GM18951 (cell line): Measurements from ENCODE around the gene FMNL3.
"Not testable (repeated sequence)": the region's sequence is repeated elsewhere in the genome, so short reads cannot be mapped to it uniquely, and the experiment has no call there.

ENCODE experiments used
- POLR2A ChIP-seq: IDR thresholded peaks from 4 replicates; pipeline ENCODE4 v1.6.1; 2011; ENCODE audit warnings: mild to moderate bottlenecking; ENCODE audit not compliant: insufficient read length, insufficient read depth; ENCODE audit errors: extremely low read depth
- in situ Hi-C: fragments of 300-500 bp; cut with MboI; formaldehyde crosslinking; loops from one replicate; pipeline ENCODE4 v1.12.0; 2022; ENCODE audit warnings: low sequenced_read_pairs, mixed read lengths, inconsistent platforms; ENCODE audit not compliant: unreplicated experiment

Gene FMNL3, protein sequence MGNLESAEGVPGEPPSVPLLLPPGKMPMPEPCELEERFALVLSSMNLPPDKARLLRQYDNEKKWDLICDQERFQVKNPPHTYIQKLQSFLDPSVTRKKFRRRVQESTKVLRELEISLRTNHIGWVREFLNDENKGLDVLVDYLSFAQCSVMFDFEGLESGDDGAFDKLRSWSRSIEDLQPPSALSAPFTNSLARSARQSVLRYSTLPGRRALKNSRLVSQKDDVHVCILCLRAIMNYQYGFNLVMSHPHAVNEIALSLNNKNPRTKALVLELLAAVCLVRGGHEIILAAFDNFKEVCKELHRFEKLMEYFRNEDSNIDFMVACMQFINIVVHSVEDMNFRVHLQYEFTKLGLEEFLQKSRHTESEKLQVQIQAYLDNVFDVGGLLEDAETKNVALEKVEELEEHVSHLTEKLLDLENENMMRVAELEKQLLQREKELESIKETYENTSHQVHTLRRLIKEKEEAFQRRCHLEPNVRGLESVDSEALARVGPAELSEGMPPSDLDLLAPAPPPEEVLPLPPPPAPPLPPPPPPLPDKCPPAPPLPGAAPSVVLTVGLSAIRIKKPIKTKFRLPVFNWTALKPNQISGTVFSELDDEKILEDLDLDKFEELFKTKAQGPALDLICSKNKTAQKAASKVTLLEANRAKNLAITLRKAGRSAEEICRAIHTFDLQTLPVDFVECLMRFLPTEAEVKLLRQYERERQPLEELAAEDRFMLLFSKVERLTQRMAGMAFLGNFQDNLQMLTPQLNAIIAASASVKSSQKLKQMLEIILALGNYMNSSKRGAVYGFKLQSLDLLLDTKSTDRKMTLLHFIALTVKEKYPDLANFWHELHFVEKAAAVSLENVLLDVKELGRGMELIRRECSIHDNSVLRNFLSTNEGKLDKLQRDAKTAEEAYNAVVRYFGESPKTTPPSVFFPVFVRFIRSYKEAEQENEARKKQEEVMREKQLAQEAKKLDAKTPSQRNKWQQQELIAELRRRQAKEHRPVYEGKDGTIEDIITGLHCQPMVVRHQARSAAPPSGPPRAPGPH

GRCh38 chr12:49707128-49707811 lies at the start of gene FMNL3:
FMNL3 (minus strand) TSS chr12:49707405; CDS start chr12:49707180, 225 bp downstream.
- peak; percentile 65 for TF ChIP-seq POLR2A
- in situ Hi-C loops = loop anchor here (5.0 kb wide), 1 partner anchor 55 kb away; no protein-coding TSS in a partner anchor

DNA sequence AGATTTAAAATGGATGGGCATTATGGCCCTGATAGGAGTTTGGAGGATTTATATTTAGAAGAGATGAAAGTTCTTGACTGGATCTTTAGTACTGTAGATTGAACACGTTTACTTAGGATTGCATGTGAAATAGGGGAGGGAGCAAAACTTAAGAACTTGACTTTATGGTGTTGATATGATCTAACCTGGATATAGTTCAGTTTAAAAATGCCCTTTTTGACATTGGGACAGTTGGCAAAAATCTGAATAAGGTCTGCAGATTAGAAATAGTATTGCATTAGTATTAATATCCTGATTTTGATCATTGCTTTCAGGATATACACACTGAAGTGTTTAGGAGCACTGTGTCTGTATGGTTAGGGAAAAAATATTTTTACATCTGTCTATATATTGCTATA lies 43.8 kb upstream of the FMNL3 start:
- no peak for TF ChIP-seq POLR2A
- in situ Hi-C loops = no loop called here

GRCh38 chr12:49750027-49750995 lies 43.1 kb upstream of the FMNL3 start:
- TF ChIP-seq POLR2A = no peak
- in situ Hi-C loops = no loop called here

DNA sequence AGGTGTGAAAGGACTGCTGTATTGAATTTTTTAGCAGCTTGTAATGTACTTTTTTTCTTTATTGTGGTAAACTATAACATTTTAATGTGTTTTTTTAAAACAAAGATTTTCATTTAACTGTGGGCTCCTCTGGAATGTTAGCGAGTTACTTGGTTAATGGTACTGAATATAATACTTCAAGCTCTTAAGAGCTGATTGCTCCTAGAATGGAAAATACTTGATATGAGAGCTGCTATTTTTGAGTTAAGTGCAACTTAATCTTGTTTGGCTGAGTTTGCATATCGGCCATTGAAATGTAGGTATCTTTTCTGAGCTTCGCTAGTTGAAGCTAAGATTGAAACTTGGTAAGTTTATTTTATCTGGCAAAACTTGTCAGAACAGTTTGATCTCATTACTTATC lies 41.6 kb upstream of the FMNL3 start:
- in situ Hi-C loops = no loop called here
- TF ChIP-seq POLR2A = no peak

GRCh38 chr12:49748306-49748705 lies 41.1 kb upstream of the FMNL3 start:
- TF ChIP-seq POLR2A = no peak

DNA sequence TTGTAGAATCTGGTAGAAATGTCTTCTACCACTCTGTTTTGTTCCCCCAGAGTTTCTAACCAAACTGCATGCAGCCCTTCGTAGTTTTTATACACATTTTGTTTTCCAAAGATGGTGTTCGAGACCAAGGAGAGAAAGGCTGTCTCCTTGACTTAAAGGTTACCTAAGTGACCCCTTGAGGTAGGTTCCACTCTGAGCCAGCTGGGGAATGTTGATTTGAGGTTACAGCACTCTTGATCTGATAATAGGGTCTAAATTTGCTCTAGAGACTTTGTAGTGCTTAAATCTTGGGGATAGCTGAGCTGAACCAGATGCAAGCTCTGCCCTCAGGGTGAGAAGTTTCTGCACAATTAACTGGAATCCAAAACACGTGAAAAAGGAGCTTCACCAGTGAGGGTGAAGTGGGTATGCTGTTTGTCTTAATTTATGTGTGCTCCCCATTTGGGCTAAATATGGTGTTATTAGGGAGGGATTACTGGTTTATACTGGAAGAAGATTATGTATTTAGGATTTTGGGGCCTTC lies 37.2 kb upstream of the FMNL3 start:
- in situ Hi-C loops = no loop called here
- no peak for TF ChIP-seq POLR2A

More at GRCh38 chr12:49748306-49748705, 41.1 kb upstream of the FMNL3 start:
- in situ Hi-C loops = no loop called here

DNA sequence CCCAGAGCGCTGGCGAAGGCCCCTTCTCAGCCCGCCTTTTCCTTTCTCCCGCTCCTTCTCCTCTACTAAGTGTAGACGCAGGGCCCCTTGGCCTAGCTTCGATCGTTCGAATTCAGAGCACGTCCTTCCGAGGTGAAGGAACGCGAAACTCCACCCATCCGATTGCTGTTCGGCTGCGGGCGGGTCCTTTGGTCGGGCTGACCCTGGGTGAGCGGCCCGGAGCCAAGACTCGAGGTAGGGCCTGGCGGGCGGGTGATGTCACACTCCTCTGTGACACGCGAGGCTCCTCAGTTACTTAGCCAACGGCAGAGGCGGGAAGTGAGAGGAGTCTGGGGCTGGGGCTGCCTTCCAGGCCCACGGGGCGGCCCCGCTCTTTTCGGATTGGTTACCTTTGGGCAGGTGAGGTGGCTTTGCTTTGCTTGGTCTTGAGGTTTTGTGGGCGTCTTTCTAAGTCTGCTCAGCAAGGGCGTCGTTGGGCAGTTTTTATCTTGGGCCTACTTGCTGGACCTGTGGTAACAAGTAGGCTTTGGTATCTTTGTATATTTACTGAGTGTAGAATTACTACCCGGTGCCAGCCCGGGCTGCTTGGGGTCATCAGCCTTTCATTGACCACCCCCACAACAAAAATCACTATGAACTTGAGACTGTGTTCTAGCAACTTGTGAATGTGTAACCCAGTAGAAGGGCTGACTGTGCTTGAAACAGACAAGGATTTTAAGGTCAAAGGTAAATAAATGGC lies 34.8 kb upstream of the FMNL3 start:
- in situ Hi-C loops = no loop called here
- TF ChIP-seq POLR2A = no peak

DNA sequence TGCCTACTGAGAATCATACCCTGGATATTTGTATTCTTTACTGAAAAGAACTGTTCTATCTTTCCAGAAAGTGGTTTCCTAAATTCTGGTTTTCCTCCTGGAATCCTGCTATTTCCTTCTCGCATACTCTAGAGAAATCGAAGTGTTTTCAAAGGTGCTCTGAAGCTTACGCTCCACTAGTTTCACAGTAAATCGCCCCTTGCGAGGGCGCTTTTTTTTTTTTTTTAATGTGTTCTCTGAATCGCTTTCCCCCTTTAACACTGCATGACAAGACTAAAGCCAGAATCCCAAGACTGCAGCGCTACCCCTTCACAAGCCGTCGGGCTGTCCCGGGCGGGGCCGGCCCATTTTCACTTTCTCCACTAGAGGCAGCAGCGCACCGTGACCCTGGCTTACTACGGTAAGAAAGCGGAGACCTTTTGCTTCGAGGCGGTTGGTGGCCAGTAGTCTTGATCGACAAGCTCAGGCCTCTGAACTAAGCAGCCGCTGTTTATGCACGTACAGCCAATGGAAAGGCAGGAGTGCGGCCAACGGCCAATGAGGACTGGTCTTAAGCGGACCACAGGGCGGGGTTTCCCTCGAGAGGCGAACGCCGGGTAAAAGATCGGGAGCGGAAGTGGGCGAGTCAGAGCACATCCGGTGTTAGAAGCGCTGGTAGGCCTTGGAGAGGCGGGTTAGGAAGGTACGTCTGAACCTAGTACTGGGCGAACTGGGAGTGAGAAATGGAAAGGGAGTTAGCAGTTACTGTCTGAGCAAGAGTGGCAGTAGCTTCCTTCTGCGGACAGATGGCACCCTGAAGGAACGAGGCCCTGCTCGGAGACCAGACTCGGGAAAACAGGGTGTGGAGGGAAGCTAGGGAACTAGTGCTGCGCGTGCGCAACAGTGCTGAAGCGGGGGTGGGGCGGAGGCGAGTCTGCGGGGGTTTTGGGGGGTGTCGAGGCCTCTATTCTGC lies 34.0 kb upstream of the FMNL3 start, which contains the start of gene TMBIM6:
Gene TMBIM6, plus strand, starts transcription at position 628 of the 952 bp plus-strand sequence. CDS start 10,937 bp downstream, outside the sequence.
- in situ Hi-C loops = no loop called here
- peak; percentile 97 for TF ChIP-seq POLR2A

DNA sequence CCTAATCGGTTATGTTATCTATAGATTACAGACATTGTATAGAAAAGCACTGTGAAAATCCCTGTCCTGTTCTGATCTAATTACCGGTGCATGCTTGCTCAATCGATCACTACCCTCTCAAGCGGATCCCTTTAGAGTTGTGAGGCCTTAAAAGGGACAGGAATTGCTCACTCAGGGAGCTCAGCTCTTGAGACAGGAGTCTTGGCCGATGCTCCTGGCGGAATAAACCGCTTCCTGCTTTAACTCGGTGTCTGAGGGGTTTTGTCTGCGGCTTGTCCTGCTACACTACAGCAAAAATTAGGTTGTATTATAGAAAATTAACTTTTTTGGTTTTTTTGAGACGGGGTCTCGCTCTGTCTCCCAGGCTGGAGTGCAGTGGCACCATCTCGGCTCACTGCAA lies 33.1 kb upstream of the FMNL3 start:
- in situ Hi-C loops = not testable (repeated sequence)

DNA sequence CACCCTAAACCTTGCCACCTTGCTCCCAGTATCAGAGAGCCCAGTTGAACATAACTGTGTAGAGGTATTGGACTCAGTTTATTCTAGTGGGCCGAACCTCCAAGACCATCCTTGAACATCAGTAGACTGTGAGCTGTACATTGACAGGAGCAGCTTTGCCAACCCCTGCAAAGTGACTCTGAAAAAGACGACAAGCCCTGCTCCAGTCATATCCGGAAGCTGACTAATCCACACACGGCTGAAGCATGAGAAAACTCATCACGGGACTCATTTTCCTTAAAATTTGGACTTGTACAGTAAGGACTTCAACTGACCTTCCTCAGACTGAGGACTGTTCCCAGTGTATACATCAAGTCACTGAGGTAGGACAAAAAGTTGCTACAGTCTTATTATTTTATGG lies 31.5 kb upstream of the FMNL3 start:
- in situ Hi-C loops = not testable (repeated sequence)

GRCh38 chr12:49734900-49735299 lies 27.7 kb upstream of the FMNL3 start:
- in situ Hi-C loops = not testable (repeated sequence)
